GM19240 (cell line): ENCODE results near the gene ME2.
"Not testable (repeated sequence)": the region's sequence is repeated elsewhere in the genome, so short reads cannot be mapped to it uniquely, and the experiment has no call there.

Experiments used
- DNase-seq: peaks from one replicate; pipeline ENCODE4 v3.0.0; 2011; ENCODE audit warnings: low spot score; ENCODE audit not compliant: insufficient read length

Gene ME2

DNA sequence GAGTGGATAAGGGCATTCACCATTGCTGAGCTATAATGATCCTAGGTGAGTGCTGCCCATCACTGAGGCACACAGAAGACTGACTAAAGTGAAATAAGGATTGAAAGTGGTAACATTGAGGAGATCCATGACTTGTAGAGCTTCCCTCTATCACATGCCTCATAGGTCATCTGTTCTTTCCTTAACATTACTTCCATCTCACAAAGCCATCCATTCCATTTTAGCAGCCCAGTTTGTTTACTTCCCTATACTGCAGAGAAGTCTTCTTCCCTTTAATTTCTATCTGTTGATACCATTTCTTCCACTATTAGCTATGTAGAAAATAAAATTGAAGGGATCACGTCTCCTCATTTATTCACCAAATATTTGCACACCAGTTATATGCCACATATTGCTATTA, 32.1 kb downstream of the ME2 start:
- no peak for DNase-seq

DNA sequence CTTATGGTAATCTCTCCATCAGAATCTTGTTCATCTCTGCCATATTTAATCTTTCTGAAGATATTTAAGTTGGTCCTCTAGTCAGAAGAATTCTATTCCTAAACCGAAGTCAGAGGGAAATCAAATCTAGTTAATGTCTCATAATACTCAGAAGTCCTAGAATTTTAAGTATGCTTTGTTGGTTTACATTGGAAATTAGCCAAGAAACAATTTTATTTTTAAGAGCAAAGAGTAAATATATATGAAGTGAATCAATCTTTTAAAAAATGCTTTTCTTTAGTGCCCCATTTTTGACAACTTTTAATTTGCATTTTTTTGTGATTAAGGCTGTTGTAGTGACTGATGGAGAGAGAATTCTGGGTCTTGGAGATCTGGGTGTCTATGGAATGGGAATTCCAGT, 38.1 kb downstream of the ME2 start:
- no peak for DNase-seq

DNA sequence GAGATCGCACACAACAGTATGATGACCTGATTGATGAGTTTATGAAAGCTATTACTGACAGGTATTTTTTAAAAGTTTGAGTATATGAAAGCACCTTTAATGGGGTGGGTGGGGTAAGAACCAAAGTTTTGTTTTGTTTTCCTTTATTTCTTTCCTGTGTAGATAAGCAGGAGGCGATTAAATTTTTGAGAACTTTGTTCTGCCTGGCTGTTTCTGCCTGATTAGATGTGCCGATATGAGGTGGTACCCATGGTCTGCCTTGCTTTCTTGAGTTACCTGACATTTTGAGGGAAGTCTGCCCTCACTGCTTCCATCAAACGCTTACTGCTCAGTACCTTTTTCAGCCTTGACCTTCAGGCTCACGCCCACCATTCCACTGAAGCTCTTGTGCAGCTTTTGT, 39.2 kb downstream of the ME2 start:
- no peak for DNase-seq

DNA sequence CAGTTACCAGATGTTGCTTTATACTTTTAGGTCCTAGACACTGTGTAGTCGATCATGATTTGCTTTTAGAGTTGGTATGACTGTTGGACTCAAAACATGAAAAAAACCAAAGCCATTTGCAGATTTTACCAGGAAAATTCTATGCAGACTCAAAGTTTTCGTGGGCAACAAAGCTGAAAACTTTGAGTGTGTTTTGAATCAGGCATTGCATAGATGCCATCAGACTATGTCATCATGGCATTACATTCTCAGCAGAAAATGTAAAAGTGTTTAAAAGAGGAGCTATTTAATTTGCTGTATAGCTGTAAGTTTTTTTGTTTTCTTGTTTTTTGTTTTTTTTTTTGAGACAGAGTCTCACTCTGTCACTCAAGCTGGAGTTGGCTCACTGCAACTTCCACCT, 45.5 kb downstream of the ME2 start:
- DNase-seq: no peak

DNA sequence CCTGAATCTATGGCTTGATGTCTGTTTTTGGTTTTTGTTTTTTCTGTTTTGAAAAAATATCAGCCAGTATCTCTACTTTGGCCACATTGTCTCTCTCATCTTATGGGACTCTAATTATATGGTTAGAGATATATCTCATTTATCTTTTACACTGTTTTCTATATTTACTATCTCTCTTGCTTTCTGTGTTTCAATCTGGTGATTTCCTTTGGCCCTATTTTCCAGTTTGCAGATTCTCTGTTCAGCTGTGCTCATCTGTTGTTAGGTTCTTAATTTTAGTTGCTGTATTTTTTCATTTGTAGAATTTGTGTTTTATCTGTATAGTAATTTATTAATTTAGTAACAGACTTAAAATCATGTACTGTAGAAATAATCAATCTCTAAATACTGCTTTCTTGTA, 47.6 kb downstream of the ME2 start:
- DNase-seq: no peak

DNA sequence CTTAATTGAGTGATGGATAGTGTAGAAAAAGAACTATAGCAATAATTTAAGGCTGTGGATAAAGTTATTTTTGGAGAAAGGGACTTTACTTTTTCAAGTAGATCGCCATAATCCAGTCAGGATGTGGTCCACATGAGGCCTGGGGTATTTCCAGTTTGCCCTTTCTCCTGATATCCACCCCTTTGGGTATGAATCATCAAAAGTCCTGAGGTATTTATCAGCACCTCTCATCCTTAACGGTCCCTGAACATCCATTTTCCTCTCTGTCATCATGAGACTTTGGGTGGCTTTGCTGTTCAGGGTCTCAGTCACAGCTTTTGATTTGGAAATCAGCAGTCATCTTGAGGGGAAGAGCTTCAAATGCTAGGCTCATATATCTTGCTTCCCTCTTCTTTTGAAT, 49.6 kb downstream of the ME2 start:
- no peak for DNase-seq

DNA sequence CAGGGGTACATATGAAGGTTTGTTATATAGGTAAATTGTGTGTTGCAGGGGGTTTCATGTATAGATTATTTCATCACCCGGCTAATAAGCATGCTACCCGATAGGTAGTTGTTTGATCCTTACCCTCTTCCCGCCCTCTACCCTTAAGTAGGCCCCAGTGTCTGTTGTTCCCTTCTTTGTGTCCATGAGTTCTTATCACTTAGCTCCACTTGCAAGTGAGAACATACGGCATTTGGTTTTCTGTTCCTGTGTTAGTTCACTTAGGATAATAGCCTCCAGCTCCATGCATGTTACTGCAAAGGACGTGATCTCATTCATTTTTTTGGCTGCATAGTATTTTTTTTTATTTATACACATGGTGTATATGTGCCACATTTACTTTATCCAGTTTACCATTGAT, 54.8 kb downstream of the ME2 start:
- no peak for DNase-seq

DNA sequence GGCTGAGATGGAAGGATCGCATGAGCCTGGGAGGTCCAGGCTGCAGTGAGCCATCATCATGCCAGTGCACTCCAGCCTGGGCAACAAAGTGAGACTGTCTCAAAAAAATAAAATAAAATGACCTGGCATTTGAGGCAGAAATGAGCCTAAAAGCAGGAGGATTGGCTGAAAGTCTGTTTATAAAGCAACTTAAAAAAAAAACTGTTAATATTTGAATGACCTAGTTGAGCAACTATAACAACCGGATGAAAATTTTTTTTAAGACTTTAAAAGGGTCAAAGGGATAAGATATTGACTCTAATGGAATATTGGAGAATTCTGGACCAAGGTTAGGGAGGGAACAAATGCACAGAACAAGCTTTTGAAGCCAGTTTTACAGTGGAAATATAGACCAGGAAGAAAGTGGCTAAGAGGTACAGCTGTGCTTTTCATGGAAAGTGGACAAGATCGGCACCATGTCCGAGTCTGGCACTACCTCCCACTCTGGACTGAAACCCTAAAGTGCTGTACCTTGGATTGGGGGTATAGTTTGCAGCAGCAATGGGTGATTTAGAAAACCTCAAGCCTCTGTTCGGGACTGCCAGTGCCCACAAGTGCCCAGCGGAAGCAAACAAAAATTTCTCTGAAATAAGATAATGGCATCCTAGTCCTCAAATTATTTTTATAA, 55.8 kb downstream of the ME2 start:
- DNase-seq: no peak

DNA sequence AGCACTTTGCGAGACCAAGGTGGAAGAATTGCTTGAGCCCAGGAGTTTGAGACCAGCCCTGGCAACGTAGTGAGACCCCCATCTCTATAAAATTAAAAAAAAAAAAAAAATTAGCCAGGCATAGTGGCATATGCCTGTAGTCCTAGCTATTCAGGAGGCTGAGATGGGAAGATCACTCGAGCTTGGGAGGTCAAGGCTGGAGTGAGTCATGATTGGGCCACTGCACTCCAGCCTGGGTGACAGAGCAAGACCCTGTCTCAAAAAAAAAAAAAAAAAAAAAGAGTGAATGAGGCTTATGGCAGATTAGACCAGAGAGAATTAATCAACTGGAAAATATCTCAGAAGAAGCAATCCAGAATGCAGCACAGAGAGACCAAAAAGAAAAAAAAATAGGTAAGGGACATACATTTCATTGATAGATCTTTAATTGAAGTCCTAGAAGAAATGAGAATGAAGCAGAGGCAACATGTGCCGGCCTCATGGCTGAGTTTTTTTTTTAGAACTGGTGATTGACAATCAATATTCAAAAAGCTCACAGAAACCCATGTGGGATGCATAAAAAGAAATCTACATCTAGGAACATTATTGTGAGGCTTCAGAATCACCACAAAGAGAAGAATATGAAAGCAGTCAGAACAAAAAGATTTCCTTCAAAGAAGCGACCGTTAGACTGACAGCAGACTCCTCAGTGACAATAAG, 56.7 kb downstream of the ME2 start:
- DNase-seq: no peak

DNA sequence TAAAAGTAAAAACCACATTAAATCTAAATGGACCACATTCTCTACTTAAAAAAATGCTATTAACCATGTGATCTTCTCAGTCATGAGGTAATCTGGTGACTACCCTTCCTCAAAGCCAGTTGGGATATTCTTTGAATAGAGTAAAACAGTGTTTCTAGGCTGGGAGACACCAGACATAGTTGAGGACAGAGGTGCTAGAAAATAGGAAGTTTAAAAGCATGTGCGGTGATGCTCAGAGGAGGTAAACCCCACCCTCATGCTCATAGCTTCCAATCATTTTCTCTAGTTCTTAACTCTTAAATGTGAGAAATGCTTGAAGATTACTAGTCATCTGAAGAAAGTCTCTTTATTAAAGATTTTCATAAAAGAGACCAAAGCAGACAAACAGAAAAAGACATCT, 58.3 kb downstream of the ME2 start:
- no peak for DNase-seq

DNA sequence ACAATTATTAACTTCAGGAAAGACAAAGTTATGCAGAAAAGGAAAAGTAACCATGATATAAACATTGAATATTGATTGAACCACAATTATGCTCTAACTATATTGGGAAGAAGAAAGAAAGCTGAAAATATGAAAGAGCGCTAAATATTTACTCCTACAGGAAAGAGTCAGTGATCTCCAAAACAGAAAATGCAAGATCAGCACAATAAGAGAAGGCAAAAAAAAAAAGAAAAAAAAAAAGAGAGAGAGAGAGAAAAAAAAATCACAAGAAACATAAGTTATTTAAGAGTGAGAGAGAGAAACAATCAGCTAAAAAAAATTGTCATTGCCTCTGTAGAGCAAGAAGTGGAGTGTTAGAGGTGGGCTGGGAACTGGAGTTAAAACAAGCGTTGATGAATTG, 60.0 kb downstream of the ME2 start:
- DNase-seq: no peak

DNA sequence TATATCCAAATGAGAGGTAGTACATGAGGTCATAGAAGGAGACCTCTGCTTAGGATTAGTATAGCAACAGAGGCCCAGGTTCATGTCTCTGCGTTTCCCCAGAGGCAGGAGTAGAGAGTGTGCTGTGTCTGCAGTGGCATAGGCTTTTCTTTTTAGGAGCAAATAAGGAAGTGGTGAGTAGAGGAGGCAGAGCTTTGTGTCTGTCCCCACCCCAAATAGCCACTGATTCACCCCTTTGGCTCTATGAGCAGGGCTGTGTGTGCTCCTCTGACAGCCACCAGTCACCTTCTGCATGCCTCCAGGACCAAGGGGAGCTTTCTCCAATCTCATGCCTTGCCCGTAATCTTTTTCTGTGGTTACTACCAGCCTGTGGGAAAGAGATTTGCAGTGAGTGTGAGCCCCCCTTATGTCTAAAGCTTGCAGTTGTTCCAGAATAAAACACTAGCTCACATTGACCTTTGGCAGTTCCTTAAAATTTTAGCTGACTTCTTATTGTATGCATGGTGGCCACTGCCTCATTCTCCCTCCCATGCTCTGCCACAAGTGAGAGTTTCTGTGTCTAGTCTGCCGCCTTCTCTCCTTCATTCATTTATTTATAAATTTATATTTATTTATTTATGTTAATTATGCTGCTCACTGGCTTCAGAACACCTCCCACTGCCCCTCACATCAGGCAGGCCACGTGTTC, 65.5 kb downstream of the ME2 start:
- DNase-seq: no peak

DNA sequence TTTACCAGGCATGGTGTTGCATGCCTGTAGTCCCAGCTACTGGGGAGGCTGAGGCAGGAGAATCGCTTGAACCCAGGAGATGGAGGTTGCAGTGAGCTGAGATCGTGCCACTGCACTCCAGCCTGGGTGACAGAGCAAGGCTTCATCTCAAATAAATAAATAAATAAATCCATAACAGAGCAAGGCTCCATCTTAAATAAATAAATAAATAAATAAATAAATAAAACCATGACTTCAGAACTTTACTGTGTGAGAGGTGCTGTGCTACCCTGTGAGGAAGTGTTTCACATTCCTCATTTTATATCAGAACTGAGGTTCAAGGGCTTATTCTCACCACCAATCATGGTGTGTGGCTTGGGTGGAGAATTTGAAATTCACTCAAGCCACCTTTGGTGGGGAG, 67.0 kb downstream of the ME2 start:
- not testable (repeated sequence) for DNase-seq

DNA sequence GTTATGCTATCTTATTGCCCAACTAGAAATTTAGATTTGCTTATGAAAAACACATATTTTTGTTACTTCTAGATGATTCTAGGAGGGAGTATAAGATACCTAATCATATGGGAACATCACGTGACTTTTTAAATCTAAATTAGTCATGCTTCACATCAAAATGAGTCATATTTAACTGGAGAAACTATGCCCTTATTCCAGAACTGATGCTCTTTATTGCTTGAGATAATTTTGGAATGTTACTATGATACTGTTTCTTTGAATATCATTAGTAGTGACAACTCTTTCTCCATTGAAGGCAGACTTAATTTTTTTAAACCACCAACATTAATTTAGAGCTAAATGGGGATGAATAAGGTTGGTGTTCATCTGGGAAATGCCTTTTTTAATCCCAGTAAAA, 69.0 kb downstream of the ME2 start:
- no peak for DNase-seq

DNA sequence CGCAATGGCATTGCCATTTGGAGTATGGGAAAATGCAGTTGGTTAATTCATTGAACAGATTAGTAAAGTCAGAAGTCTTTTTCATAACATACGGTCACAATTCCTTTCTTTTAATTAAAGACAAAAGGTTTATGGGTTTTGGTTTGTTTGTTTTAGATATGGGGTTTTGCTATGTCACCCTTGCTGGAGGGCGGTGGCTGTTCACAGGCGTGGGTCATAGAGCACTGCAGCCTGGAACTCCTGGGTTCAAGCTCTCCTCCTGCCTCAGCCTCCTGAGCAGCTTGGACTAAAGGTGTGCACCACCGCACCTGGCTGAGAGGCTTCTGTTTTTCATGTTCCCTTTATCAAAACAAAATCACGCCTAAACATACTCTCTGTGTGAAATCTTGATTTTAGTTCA, 70.3 kb downstream of the ME2 start:
- no peak for DNase-seq

DNA sequence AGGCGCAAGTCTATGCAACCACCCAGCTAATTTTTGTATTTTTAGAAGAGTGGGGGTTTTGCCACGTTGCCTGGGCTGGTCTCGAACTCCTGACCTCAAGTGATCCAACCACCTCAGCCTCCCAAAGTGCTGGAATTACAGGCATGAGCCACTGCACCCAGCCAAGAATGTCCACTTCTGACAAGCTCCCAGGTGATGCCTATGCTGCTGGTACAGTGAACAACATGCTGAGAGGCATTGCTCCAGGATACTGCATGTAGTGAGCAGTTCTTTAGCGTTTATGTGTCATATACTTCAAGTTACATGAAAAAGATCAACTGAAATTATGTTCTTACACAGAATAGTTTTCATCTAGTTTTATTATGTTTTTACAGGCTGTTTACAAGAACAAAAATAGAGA, 71.7 kb downstream of the ME2 start:
- no peak for DNase-seq

DNA sequence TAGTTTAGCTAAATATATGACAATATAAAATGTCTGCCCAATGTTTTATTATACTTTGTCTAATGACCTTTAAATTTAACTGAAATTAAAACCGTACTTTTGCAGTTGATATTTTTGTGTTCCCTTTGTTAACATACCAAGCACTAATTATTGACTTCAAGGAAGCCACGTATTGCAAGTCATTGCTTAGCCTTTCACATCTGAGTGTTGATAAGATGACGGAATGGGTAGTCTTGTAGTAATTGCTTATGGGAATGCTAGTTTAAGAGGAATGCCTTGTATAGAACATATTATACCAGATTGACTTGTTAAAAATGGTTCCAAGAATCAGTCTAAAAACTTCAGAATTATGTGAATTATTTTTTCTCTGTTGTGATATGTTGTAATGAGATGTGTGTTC, 74.9 kb downstream of the ME2 start:
- no peak for DNase-seq

DNA sequence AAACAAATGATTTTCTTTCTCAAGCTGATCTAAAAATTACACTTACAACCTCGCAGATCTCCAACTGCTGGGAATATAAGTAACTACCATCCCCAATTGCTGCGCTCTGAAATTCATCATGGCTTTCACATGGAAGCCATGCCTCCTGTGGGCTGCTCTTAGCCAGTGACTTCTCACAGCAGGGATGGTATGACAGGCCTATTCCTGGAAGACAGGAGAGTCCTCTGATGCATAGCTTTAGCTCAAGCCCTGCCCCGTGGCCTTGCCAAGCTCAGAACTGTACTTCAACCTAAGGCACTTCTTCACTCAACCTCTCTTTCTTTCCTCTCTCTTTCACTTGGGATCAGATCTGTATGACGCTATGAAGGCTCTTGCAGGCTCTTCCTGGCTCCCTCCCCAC, 76.3 kb downstream of the ME2 start:
- DNase-seq: no peak

DNA sequence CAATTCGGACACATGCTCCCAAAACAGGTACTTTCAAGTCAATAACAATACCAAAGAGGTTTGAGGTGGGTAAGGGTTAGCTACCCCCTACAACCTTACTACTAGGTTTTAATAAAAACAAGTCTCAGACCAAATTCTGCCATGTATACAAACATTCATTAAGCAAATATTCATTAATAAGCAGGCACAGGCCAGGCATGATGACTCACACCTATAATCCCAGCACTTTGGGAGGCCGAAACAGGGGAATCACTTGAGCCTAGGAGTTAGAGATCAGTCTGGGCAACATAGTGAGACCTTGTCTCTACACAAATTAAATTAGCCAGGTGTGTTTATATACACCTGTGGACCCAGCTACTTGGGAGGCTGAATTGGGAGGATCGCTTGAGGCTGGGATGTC, 77.2 kb downstream of the ME2 start:
- DNase-seq: no peak

DNA sequence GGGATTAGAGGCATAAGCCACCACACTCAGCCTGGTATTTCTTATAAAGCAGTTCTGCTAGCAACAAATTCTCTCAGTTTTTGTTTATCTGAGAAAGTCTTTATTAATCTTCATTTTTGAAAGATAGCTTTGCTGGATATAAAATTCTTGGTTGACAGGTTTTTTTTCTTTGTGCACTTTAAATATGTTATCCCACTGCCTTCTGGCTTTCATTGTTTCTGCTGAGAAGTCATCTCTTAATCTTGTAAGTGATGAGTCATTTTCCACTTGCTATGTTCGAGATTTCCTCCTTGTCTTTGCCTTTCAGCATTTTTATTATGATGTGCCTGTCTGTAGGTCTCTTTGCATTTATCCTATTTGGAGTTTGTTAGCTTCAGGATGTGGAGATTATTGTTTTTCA, 83.1 kb downstream of the ME2 start:
- DNase-seq: no peak

DNA sequence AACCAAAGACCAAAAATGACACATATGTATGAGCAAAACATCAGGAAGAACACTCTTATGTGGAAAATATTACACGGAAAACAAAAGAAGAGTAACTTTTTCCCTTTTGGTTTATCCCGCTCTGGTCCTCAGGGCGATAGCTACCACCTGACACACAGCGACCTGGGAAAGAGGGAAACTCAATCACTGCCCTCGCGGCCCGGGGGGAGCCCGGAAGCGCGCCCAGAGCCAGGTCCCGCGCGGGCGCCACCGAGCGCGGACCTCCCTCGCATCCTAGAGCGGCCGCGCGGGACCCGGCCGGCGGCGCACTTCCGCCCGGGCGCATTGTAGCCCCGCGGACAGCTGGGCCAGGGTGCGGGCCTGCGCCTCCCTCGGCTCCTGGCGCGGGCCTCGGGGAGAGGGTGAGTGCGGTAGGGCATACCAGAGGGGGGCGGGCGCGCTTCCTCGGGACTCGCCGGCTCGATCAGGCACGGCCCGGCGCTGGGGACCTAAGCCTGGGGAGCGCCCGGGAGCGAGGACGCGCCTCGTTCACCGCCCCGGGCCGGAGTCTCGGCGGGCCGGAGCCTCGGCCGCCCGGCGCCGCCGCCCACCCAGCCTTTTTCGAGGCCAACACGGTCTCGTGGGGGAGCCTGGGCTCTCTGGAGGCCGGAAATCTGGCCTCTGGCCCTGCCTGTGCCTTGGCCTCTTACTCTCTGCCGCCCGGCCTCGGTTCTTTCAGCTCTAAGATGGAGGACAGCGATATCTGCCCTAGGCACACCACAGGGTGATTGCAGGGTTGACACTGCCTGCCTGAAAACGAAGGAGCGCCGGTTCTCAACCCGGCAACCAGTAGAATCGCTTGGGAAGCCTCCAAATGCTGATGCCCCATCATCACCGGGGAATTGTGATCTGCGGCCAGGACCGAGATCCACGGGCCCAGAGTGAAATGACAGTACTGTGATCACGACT, 89.1 kb downstream of the ME2 start, which contains the start of gene ELAC1:
Gene ELAC1 (plus strand): TSS at position 327 of the 948 bp plus-strand sequence. CDS start 6,365 bp downstream, outside the sequence.
- DNase-seq: peak; percentile 66

DNA sequence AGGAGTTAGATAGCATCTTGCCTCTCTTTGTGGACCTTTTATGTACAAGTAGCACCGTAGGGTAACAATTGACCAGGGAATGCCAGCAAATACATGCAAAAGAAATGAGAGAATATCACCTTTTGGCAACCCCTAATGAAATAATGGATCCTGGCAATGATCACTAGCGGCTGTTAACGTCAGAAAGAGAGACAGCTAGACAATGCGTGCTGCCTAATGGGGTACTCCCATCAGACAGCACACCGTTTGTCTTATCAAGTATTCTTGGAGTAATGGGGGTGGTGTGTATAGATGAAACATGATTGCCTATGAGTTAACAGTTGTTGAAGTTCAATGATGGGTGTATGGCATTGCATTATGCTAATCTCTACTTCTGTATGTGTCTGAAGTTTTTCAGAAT, 90.5 kb downstream of the ME2 start:
- no peak for DNase-seq
